Measurements from ENCODE around the gene LEMD2.
A peak's percentile ranks its signal among the peaks of the same experiment; 100 is the strongest.

The LEMD2 gene

DNA sequence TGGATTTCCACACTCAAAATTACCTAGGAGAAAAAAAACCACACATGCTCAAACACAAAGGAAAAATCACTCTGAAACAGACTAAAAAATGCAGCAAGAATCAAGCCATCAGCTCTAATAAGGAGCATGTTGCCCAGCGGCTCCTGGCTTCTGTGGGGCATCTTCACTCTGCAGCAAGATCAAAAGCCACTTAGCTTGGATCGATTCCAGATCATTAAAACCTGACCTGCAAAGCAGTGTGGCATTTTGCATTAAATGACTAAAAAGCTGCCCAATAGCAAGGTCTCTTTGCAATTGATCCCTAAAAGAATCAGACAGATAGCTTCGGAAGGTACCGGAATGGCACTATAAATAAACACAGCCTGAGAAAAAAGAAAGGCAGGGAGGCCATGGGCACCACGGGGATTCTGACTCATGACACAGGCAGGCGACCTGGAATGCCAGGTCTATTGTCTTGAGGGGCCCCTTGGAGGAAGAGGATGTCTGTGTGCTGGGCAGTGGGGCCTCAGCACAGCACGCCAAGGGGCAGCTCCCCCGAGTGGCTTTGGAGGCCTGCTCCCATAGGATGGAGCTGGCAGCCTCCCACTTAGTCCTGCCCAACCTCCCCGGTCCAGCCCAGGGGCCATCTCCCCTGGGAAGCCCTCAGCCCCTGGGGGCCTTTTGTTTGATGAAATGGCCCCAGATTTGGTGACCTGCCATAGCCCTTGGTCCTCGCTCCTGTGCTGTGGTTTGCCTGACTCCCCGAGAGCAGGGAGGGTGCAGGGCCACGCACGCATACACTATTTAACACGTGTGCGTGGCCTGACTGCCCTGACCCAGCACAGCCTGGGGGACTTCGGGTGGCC lies 7.6 kb downstream of the LEMD2 start:
- ChIA-PET POLR2A (interaction anchor here (0.9 to 1.9 kb wide), 3 partner anchors 10 to 79 kb away, joined by 3 to 9 read pairs (median 4); no protein-coding TSS in a partner anchor), CTCF (interaction anchor here (0.5 to 4.6 kb wide), 9 partner anchors 11 to 572 kb away, joined by 3 to 30 read pairs (median 3); no protein-coding TSS in a partner anchor)
- TF ChIP-seq ZNF776 (tag by site-specific recombination; IDR thresholded peaks at IDR 0.05; ENCODE audit: borderline replicate concordance) (no peak), GLIS1 (tag by site-specific recombination; IDR thresholded peaks at IDR 0.05) (peak; percentile 90), ZIC2 (tag by site-specific recombination; IDR thresholded peaks at IDR 0.05) (peak; percentile 73), ZNF24 (tag by site-specific recombination; IDR thresholded peaks at IDR 0.05) (no peak), ZNF521 (tag by site-specific recombination; IDR thresholded peaks at IDR 0.05) (no peak), GLIS2 (tag by site-specific recombination; IDR thresholded peaks at IDR 0.05) (peak; percentile 48; the same call in 1 of the 2 replicates), ZNF670 (tag by site-specific recombination; IDR thresholded peaks at IDR 0.05; ENCODE audit: low read depth) (no peak)
- H3K36me3 ChIP-seq (ENCODE audit: control insufficient read depth in 2 of 2, insufficient read depth in 1 of 2, low read length in 2 of 2) = peaks cover 4 to 98% of the 10 kb centered on the region in 2 experiments; a peak in 2 of 3 replicates
- no peaks in the 10 kb centered on the region for H3K4me1 ChIP-seq (ENCODE audit: control insufficient read depth, insufficient read depth, low read length)
- H3K27ac ChIP-seq (ENCODE audit: extremely low read depth, low read depth, low read length) = no peak overlapping the region
- H3K9me3 ChIP-seq (ENCODE audit: control insufficient read depth, insufficient read depth, low read depth, low read length) = no peaks in the 10 kb centered on the region
- no peak overlapping the region for H3K4me3 ChIP-seq (ENCODE audit: low read depth, low read length)

DNA sequence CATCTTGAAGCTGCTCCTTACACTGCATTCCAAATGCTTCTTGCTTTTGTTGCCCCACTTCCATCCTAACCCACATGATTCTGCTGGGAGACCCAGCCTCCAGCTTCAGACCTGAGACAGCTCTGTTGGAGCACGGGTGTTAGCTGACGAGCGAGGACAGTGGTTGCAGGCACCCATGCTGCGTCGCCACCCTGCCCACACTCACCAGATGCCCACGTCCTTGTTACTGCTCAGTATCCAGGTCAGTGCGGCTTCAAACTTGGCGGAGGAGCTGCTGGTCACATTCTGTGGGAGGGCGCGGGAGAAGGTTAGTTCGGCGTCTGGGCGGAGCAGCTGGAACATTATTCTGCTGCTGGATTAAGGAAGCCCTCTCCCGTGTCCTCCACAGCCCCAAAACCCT lies 9.0 kb downstream of the LEMD2 start:
- H3K27ac ChIP-seq (ENCODE audit: extremely low read depth, low read depth, low read length) = no peak overlapping the region
- ChIA-PET POLR2A (interaction anchor here (0.9 to 1.3 kb wide), 3 partner anchors 9 to 182 kb away, joined by 3 read pairs; no protein-coding TSS in a partner anchor), CTCF (interaction anchor here (0.6 to 4.6 kb wide), 13 partner anchors 9 to 374 kb away, joined by 3 to 30 read pairs (median 4); partner anchors contain the start of genes LEMD2 and UQCC2)
- no peaks in the 10 kb centered on the region for H3K9me3 ChIP-seq (ENCODE audit: control insufficient read depth, insufficient read depth, low read depth, low read length)
- TF ChIP-seq, protein P1, sequence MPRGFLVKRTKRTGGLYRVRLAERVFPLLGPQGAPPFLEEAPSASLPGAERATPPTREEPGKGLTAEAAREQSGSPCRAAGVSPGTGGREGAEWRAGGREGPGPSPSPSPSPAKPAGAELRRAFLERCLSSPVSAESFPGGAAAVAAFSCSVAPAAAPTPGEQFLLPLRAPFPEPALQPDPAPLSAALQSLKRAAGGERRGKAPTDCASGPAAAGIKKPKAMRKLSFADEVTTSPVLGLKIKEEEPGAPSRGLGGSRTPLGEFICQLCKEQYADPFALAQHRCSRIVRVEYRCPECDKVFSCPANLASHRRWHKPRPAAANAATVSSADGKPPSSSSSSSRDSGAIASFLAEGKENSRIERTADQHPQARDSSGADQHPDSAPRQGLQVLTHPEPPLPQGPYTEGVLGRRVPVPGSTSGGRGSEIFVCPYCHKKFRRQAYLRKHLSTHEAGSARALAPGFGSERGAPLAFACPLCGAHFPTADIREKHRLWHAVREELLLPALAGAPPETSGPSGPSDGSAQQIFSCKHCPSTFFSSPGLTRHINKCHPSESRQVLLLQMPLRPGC (tag by site-specific recombination; IDR thresholded peaks at IDR 0.05) = no peak
- TF ChIP-seq ZNF544 (tag by site-specific recombination; IDR thresholded peaks at IDR 0.05) (no peak), ZNF354C (tag by site-specific recombination; IDR thresholded peaks at IDR 0.05; ENCODE audit: borderline replicate concordance, low read depth) (no peak), ZNF114 (tag by site-specific recombination; IDR thresholded peaks at IDR 0.05) (no peak), ZNF555 (tag by site-specific recombination; conservative IDR thresholded peaks at IDR 0.05) (no peak), ZNF169 (tag by site-specific recombination; IDR thresholded peaks at IDR 0.05) (no peak), ZNF610 (tag by site-specific recombination; IDR thresholded peaks at IDR 0.05; ENCODE audit: borderline replicate concordance) (no peak), EGR2 (tag by site-specific recombination; IDR thresholded peaks at IDR 0.05; ENCODE audit: low read depth) (no peak), ZBTB20 (tag by site-specific recombination; IDR thresholded peaks at IDR 0.05) (no peak), KLF7 (tag by site-specific recombination; IDR thresholded peaks at IDR 0.05; ENCODE audit: borderline replicate concordance) (no peak), ZNF48 (tag by site-specific recombination; IDR thresholded peaks at IDR 0.05) (no peak), PRDM1 (tag by site-specific recombination; IDR thresholded peaks at IDR 0.05) (no peak), ZNF391 (tag by site-specific recombination; IDR thresholded peaks at IDR 0.05; ENCODE audit: borderline replicate concordance, low read depth) (no peak)
- TF ChIP-seq, protein P2, sequence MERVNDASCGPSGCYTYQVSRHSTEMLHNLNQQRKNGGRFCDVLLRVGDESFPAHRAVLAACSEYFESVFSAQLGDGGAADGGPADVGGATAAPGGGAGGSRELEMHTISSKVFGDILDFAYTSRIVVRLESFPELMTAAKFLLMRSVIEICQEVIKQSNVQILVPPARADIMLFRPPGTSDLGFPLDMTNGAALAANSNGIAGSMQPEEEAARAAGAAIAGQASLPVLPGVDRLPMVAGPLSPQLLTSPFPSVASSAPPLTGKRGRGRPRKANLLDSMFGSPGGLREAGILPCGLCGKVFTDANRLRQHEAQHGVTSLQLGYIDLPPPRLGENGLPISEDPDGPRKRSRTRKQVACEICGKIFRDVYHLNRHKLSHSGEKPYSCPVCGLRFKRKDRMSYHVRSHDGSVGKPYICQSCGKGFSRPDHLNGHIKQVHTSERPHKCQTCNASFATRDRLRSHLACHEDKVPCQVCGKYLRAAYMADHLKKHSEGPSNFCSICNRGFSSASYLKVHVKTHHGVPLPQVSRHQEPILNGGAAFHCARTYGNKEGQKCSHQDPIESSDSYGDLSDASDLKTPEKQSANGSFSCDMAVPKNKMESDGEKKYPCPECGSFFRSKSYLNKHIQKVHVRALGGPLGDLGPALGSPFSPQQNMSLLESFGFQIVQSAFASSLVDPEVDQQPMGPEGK (tag by site-specific recombination; IDR thresholded peaks at IDR 0.05) = no peak
- TF ChIP-seq, protein P3, sequence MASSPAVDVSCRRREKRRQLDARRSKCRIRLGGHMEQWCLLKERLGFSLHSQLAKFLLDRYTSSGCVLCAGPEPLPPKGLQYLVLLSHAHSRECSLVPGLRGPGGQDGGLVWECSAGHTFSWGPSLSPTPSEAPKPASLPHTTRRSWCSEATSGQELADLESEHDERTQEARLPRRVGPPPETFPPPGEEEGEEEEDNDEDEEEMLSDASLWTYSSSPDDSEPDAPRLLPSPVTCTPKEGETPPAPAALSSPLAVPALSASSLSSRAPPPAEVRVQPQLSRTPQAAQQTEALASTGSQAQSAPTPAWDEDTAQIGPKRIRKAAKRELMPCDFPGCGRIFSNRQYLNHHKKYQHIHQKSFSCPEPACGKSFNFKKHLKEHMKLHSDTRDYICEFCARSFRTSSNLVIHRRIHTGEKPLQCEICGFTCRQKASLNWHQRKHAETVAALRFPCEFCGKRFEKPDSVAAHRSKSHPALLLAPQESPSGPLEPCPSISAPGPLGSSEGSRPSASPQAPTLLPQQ (tag by site-specific recombination; IDR thresholded peaks at IDR 0.05) = no peak
- peaks cover 4 to 99% of the 10 kb centered on the region in 2 experiments for H3K36me3 ChIP-seq (ENCODE audit: control insufficient read depth in 2 of 2, insufficient read depth in 1 of 2, low read length in 2 of 2)
- H3K4me1 ChIP-seq (ENCODE audit: control insufficient read depth, insufficient read depth, low read length) = no peaks in the 10 kb centered on the region
- no peak overlapping the region for H3K4me3 ChIP-seq (ENCODE audit: low read depth, low read length)

Measured in HEK293 (cell line).